ENCODE measurements around the gene CLDN3. TPM values are rescaled to one million over a fixed set of nuclear protein-coding genes. Genes with fewer than 3 reads are reported as not detected.

CLDN3 gene
- total and polyA plus RNA-seq, 9 of the 15 experiments (the other 6 are each of a cell fraction or from before 2014, with no cell fraction given): 0.29 TPM; not detected in 8

DNA sequence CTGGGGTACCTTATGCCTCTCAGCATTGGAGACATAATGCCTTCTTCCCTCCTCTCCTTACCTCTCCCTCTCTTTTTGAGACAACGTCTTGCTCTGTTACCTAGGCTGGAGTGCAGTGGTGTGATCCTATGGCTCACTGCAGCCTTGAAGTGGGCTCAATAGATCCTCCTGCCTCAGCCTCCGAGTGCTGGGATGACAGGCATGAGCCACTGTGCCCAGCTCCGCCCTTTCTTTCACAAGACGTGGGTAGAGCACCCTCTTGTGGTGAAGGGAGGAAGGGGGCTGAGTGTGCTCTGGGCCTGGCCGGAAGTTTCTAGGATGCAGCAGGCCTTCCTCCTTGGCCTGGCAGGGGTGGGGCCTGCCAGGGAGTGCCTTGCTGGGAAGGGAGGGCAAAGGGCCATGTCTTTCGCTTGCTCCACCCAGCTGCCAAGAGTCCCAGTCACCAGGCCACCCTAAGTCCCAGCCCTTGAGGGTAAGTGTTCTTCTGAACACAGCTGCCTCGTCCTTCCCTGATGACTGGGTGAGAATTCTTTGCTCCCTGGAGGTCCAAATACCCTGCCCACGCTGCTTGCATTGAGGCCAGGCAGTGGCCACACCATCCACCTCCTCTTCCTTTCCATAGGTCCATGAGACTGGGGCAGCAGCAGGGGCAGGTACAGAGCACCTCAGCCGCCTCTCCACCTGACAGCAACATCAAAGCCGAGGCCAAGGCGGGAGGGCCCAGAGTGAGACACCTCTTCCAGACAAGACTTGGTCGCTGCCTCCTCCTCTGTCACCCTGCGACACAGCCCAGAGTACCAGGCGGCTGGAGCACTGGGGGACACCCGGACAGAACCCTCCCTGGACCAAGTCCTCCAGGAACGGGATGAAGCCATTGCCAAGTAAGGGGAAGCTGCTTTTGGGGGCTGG lies 35.2 kb downstream of the CLDN3 start (continued):
- TF ChIP-seq SETDB1 (IDR thresholded peaks at IDR 0.05; ENCODE audit: low read length) (no peak), HDAC3 (IDR thresholded peaks at IDR 0.05; ENCODE audit: borderline replicate concordance, partially characterized antibody) (no peak), ATF1 (CRISPR knock-in tag; IDR thresholded peaks at IDR 0.05) (no peak), ATF1 (tag; IDR thresholded peaks at IDR 0.05) (no peak; the same call in 1 of the 2 replicates), ZNF23 (CRISPR knock-in tag; IDR thresholded peaks at IDR 0.05) (no peak), POLR2H (tag; IDR thresholded peaks at IDR 0.05; ENCODE audit: low read depth) (no peak), MTA1 (IDR thresholded peaks at IDR 0.05; ENCODE audit: borderline replicate concordance) (no peak), FOXJ2 (tag; IDR thresholded peaks at IDR 0.05) (no peak), ZNF445 (CRISPR knock-in tag; IDR thresholded peaks at IDR 0.05; ENCODE audit: low read depth) (no peak), HOXB6 (CRISPR knock-in tag; IDR thresholded peaks at IDR 0.05; ENCODE audit: borderline replicate concordance) (no peak), SNRNP70 (optimal IDR thresholded peaks at IDR 0.05; ENCODE audit: low read depth, low read length) (no peak), PRMT5 (CRISPR knock-in tag; IDR thresholded peaks at IDR 0.05) (no peak), NUFIP1 (IDR thresholded peaks at IDR 0.05; ENCODE audit: partially characterized antibody) (no peak), ASH1L (IDR thresholded peaks at IDR 0.05; ENCODE audit: borderline replicate concordance, low read depth, partially characterized antibody) (no peak), FOXJ3 (CRISPR knock-in tag; IDR thresholded peaks at IDR 0.05) (no peak), DACH1 (IDR thresholded peaks at IDR 0.05; ENCODE audit: partially characterized antibody) (no peak), SAFB2 (IDR thresholded peaks at IDR 0.05; ENCODE audit: borderline replicate concordance, low read depth, low read length, severe bottlenecking) (no peak), MEF2D (tag; conservative IDR thresholded peaks at IDR 0.05; ENCODE audit: low read depth) (no peak), ZNF57 (CRISPR knock-in tag; IDR thresholded peaks at IDR 0.05) (no peak), SIX5 (IDR thresholded peaks at IDR 0.05; ENCODE audit: borderline replicate concordance in 1 of 2, insufficient read depth in 1 of 2, low read depth in 1 of 2, low read length in 2 of 2) (no peak), CREM (IDR thresholded peaks at IDR 0.05; ENCODE audit: low read depth) (peak; percentile 64)
- TF ChIP-seq, protein P1, sequence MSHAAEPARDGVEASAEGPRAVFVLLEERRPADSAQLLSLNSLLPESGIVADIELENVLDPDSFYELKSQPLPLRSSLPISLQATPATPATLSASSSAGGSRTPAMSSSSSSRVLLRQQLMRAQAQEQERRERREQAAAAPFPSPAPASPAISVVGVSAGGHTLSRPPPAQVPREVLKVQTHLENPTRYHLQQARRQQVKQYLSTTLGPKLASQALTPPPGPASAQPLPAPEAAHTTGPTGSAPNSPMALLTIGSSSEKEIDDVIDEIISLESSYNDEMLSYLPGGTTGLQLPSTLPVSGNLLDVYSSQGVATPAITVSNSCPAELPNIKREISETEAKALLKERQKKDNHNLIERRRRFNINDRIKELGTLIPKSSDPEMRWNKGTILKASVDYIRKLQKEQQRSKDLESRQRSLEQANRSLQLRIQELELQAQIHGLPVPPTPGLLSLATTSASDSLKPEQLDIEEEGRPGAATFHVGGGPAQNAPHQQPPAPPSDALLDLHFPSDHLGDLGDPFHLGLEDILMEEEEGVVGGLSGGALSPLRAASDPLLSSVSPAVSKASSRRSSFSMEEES (CRISPR knock-in tag; IDR thresholded peaks at IDR 0.05): no peak
- TF ChIP-seq, protein P2, sequence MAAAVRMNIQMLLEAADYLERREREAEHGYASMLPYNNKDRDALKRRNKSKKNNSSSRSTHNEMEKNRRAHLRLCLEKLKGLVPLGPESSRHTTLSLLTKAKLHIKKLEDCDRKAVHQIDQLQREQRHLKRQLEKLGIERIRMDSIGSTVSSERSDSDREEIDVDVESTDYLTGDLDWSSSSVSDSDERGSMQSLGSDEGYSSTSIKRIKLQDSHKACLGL (CRISPR knock-in tag; IDR thresholded peaks at IDR 0.05; ENCODE audit: borderline replicate concordance, poor library complexity, severe bottlenecking): no peak
- TF ChIP-seq, protein P3, sequence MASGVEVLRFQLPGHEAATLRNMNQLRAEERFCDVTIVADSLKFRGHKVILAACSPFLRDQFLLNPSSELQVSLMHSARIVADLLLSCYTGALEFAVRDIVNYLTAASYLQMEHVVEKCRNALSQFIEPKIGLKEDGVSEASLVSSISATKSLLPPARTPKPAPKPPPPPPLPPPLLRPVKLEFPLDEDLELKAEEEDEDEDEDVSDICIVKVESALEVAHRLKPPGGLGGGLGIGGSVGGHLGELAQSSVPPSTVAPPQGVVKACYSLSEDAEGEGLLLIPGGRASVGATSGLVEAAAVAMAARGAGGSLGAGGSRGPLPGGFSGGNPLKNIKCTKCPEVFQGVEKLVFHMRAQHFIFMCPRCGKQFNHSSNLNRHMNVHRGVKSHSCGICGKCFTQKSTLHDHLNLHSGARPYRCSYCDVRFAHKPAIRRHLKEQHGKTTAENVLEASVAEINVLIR (CRISPR knock-in tag; IDR thresholded peaks at IDR 0.05): no peak
